HL-60 (cell line): Measurements from ENCODE around the gene CNTN1.

Source experiments
- GABPA ChIP-seq: IDR thresholded peaks from 2 replicates; pipeline ENCODE4 v1.6.1; 2012; ENCODE audit warnings: low read depth
- POLR2AphosphoS5 ChIP-seq: IDR thresholded peaks from 2 replicates; pipeline ENCODE4 v1.6.1; 2012; ENCODE audit warnings: low read depth
- TF ChIP-seq, protein P1 (sequence below): IDR thresholded peaks from one replicate; pipeline ENCODE4 v1.5.1; 2011; ENCODE audit warnings: low read length, control low read depth, inconsistent platforms; ENCODE audit not compliant: insufficient read depth

DNA sequence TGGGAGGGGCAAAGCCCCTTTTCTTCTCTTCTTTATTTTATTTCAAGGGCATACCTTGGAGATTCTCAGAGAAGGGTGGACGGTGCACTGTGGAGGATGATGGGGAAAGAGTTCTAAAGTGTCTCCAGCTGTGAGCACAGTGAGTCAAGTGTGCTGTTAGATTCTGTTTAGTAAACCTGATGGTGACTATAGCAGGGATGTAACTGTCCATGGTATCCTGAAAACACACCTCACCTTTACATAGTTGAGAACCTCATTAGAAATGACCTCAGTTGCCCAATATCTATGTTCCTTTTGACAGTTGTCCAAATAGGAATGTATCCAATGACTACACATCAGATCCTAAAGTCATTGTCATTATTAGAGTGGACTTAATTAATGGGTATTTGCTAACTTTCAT lies 38.0 kb downstream of the CNTN1 start:
- no peak for TF ChIP-seq GABPA
- no peak for TF ChIP-seq POLR2AphosphoS5
- TF ChIP-seq, protein P1, sequence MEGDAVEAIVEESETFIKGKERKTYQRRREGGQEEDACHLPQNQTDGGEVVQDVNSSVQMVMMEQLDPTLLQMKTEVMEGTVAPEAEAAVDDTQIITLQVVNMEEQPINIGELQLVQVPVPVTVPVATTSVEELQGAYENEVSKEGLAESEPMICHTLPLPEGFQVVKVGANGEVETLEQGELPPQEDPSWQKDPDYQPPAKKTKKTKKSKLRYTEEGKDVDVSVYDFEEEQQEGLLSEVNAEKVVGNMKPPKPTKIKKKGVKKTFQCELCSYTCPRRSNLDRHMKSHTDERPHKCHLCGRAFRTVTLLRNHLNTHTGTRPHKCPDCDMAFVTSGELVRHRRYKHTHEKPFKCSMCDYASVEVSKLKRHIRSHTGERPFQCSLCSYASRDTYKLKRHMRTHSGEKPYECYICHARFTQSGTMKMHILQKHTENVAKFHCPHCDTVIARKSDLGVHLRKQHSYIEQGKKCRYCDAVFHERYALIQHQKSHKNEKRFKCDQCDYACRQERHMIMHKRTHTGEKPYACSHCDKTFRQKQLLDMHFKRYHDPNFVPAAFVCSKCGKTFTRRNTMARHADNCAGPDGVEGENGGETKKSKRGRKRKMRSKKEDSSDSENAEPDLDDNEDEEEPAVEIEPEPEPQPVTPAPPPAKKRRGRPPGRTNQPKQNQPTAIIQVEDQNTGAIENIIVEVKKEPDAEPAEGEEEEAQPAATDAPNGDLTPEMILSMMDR = no peak
